ENCODE data around the gene SRMS. TPM values are rescaled to one million over a fixed set of nuclear protein-coding genes. Genes with fewer than 3 reads are reported as not detected.

The SRMS gene
- total RNA-seq, 1 donor from 2014 or later = not detected

GRCh38 chr20:63553251-63553932, 5.8 kb upstream of the SRMS start:
- Mint-ChIP-seq H3K9me3 (ENCODE audit: low read depth) (no peaks in the 10 kb centered on the region), H3K27me3 (peaks cover 12% of the 10 kb centered on the region), H3K4me1 (ENCODE audit: low read depth) (no peaks in the 10 kb centered on the region), H3K36me3 (ENCODE audit: insufficient read depth) (no peaks in the 10 kb centered on the region), H3K4me3 (ENCODE audit: low read depth) (peak overlapping the region; percentile 69), H3K27ac (no peak overlapping the region)
- TF ChIP-seq CTCF (IDR thresholded peaks at IDR 0.05; ENCODE audit: unreplicated experiment) = no peak
- DNase-seq (ENCODE audit: low spot score, unreplicated experiment) = peak; percentile 70

GRCh38 chr20:63552481-63553249, 5.1 kb upstream of the SRMS start:
- H3K9me3 Mint-ChIP-seq (ENCODE audit: low read depth) = no peaks in the 10 kb centered on the region
- H3K4me3 Mint-ChIP-seq (ENCODE audit: low read depth) = peak overlapping the region; percentile 38
- H3K27me3 Mint-ChIP-seq = peaks cover 12% of the 10 kb centered on the region
- H3K4me1 Mint-ChIP-seq (ENCODE audit: low read depth) = no peaks in the 10 kb centered on the region
- no peak for TF ChIP-seq CTCF (IDR thresholded peaks at IDR 0.05; ENCODE audit: unreplicated experiment)
- DNase-seq (ENCODE audit: low spot score, unreplicated experiment) = no peak
- no peaks in the 10 kb centered on the region for H3K36me3 Mint-ChIP-seq (ENCODE audit: insufficient read depth)
- no peak overlapping the region for H3K27ac Mint-ChIP-seq

- no peak overlapping the region for H3K4me3 Mint-ChIP-seq (ENCODE audit: low read depth)
- no peaks in the 10 kb centered on the region for H3K9me3 Mint-ChIP-seq (ENCODE audit: low read depth)
- DNase-seq (ENCODE audit: low spot score, unreplicated experiment) = no peak
- H3K27me3 Mint-ChIP-seq = peaks cover 15% of the 10 kb centered on the region
- H3K4me1 Mint-ChIP-seq (ENCODE audit: low read depth) = no peaks in the 10 kb centered on the region
- no peak overlapping the region for H3K27ac Mint-ChIP-seq
- no peaks in the 10 kb centered on the region for H3K36me3 Mint-ChIP-seq (ENCODE audit: insufficient read depth)
- no peak for TF ChIP-seq CTCF (IDR thresholded peaks at IDR 0.05; ENCODE audit: unreplicated experiment)
Measured at GRCh38 chr20:63551068-63551467, 3.5 kb upstream of the SRMS start.

GRCh38 chr20:63549679-63550282, 2.2 kb upstream of the SRMS start:
- Mint-ChIP-seq H3K9me3 (ENCODE audit: low read depth) (no peaks in the 10 kb centered on the region), H3K27me3 (peaks cover 18% of the 10 kb centered on the region), H3K36me3 (ENCODE audit: insufficient read depth) (no peaks in the 10 kb centered on the region), H3K4me1 (ENCODE audit: low read depth) (peaks cover 3% of the 10 kb centered on the region), H3K27ac (no peak overlapping the region), H3K4me3 (ENCODE audit: low read depth) (no peak overlapping the region)
- no peak for DNase-seq (ENCODE audit: low spot score, unreplicated experiment)
- no peak for TF ChIP-seq CTCF (IDR thresholded peaks at IDR 0.05; ENCODE audit: unreplicated experiment)

- no peak for DNase-seq (ENCODE audit: low spot score, unreplicated experiment)
- Mint-ChIP-seq H3K27ac (no peak overlapping the region), H3K9me3 (ENCODE audit: low read depth) (no peaks in the 10 kb centered on the region), H3K4me3 (ENCODE audit: low read depth) (no peak overlapping the region), H3K27me3 (peaks cover 18% of the 10 kb centered on the region), H3K4me1 (ENCODE audit: low read depth) (peaks cover 3% of the 10 kb centered on the region), H3K36me3 (ENCODE audit: insufficient read depth) (no peaks in the 10 kb centered on the region)
- no peak for TF ChIP-seq CTCF (IDR thresholded peaks at IDR 0.05; ENCODE audit: unreplicated experiment)
Measured at GRCh38 chr20:63549019-63549418, 1.5 kb upstream of the SRMS start.
